HTR-8/SVneo (cell line): ENCODE measurements around the gene APOL2.
"Not testable (repeated sequence)": the region's sequence is repeated elsewhere in the genome, so short reads cannot be mapped to it uniquely, and the experiment has no call there.

Experiments
- DNase-seq: peaks from one replicate; pipeline ENCODE4 v3.0.0; 2011; ENCODE audit warnings: low spot score, mixed read lengths; ENCODE audit not compliant: insufficient read length
- FAIRE-seq: peaks from 2 replicates; lab custom pipeline; 2011; peaks lifted over from hg19 to GRCh38; lab: Jason Lieb, UNC

Gene APOL2

DNA sequence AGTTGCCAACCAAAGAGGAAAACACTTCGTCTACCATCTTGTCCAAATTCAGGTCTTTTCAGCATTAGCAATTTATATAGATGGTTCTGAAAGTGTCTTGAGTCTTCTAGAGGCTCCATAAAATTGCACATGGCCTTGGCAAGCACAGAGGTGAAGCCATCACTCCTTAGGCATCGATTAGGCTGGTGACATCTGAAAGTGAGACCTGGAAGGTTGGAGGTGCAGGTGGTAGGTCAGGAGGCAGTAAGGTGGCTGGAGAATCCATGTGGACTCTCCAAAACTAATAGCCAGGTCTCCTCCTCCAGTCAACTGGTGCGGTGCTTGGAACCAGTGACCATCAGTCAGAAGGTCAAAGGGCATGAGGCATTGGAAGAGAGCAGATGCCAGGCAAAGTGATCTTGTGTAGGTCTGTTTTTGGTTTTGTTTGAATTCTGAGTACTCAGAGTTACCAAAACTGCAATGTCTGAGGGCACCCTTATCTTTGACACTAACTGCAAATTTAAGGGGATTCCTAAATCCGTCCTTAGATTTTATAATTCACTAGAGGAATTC, 6.6 kb upstream of the APOL2 start:
- DNase-seq (no peak), FAIRE-seq (no peak)

DNA sequence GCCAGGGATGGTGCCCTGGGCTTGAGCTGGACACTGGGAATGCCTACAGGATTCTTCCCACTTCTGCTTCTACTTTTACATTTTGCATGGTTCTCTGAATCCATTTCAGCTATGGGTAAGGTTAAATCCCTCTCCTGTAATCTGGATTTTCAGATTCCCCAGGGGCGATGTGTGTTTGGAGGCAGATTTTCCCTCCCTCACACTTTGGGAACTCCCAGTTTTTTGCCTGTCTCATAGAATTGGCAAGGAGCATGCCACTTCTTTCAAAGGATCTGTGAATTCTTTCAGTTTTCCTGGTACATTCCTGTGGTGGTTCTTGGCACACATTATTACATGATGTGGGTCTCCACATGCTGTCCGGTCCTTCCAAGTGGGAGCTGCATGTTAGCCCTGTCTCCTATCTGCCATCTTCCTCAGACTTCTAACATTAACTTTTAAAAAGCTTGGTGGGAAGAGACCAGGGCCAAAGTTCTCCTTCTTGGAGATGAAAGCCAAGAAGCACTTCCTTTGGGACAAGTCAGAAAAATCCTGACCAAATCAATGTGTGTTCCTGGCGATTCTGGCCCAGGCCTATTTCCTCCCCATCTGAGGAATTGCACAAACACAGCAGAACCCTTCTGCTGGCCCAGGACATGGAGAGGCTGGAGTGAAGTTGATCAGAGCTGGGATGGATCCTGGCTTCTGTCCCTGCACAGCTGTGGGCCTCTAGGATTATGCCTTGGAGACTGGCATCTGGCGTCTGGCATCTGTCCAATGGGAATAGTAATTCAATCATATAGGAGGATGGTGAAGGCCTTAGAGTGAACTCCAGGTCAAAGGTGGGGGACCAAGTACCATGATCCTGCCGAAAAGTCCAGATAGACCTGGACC, 5.4 kb upstream of the APOL2 start:
- no peak for FAIRE-seq
- no peak for DNase-seq

DNA sequence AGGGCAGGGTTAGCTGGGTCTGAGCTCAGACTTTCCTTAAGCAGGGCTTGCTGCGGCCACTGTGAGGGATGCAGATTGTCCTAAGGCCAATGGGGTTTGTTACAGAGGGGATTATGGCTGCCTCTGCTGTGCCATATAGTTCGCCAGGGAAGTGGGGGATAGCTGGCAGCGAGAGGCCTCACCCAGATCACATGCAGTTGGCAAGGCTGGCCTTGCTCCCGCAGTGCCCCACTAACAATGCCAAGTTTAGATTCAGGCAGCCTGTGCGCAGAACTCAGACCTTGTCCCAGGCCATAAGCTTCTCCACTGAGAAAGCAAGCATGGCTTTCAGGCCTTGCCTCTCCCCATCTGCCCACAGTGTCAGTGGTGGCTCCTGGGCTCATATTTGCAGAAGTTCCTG, 4.7 kb upstream of the APOL2 start:
- DNase-seq, result no peak
- no peak for FAIRE-seq

DNA sequence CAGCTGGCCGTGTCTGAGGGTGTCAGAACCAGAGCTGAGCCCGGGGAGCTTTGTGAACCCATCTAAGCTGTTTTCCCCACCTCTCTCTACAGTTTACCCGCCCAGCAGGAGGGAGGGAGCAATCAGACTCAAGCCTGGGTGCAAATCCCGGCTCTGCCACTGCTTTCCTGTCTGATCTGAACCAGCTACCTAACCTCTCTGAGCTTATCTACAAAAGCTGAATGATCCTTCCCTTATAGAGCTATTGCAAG, 252 bp downstream of the APOL2 start:
- DNase-seq (no peak), FAIRE-seq (no peak)

DNA sequence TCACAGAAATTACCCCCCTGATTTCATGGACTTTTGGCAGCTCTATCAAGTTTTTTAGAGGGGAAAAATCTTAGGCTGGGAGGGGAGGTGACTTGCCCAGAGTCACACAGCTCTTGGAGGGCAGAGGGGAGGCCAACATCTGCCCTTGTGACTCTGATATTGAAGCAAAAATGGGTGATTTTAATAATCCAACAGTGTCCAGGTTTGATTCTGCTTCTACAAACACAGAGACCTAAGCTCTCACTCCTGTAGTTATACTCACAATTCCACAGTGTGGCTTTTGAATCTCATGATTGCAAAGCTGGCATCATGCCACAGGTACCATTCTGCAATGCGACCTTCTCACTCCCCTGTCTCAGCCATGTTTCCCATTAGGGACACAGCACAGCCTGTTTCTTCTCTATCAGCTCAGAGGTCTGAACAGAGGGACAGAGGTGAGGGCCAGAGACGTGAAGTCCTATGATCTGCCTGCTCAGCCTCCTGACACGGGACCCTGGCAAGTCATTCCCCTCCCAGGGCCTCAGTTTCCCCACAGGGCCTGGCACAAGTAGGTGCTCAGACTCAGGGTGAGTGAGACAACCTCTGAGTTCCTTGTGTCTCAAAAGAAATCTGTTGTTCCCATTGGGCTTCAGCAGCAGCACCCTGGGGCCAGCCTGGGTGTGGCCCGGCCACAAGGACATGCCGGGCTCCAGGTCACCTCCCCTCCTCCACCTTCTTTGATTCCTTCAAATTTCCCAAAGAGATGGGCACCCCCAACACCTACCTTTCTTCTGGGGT, 766 bp downstream of the APOL2 start:
- DNase-seq (no peak), FAIRE-seq (no peak)

DNA sequence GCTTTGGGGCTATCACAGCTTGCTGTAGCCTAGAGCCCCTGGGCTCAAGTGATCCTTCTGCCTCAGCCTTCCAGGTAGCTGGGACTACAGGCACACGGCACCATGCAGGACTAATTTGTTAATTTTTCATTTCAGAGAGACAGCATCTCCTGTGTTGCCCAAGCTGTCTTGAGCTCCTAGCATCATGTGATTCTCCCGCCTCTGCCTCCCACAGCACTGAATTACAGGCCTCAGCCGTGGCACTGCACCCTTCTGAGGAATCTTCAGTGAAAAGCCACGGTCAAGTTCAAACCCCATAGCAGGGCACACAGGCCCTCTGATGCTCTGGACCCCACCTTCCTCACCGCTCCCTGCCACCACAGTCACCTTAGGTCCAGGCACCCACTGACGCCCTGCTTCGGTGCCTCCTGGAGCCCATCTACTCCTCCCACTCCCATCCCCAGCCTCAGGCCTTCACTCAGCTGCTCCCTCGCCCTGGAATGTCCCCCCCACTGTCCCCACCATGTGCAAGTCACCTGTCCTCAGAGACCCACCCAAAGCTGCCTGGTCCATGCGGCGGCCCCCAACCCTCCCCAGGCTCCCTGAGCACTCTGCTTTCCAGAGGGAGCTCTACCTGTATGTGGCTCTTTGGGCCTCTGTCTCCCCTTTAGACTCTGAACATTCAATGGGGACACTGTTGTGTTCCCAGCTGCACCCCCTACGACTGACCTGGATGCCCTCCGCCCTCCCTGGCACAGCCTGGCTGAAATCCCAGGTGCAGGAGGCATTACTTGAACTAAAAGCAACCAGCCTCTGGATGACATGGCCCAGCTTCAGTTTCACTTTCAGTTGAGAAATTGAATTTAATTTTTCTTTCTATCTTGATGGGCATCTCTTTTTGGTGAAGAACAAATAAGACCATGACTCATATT, 1.6 kb downstream of the APOL2 start:
- no peak for DNase-seq

DNA sequence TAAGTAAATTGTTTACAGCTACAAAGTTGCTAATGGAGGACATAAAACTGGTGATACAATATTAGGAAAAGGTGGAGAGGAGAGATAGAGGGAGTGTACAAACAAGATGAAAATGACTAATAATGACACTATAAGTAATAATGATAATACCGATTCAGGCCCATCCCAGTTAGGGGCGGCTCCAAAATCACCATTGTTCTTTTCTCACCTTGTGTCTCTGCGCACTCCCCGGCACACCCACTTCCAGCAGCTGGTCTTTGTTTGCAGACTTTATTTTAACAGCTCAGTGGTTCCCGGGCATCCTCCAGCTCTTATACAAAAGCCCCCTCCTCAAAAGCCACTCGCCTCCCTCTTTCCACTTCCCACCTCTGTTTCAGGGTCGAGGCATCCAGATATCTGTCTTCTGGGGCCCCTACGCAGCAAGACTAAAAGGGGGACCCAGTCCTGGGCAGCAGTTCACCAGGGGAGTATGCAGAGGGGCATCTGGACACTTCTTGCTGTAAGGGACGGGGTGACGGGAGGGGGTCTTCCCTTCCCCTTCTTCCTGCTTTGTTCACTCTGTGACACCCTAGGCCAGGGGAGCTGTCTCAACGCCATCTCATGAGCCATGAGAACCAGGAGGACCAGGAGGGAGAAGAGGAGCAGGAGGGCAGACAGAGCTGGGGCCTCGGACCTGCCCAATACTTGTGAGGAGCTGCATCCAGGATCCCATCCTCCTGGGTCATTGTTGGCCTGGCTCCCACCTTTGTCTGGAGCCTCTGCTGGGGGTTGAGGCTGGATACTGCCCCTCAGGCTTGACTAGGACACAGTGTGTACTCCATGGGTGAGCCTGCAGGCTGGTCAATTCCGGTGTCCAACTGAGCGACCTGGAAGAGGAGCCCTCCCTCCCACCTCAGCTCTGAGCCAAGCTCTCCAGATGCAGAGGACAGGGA, 2.7 kb downstream of the APOL2 start:
- DNase-seq (no peak), FAIRE-seq (no peak)

More for the DNA sequence above, 1.6 kb downstream of the APOL2 start:
- no peak for FAIRE-seq

DNA sequence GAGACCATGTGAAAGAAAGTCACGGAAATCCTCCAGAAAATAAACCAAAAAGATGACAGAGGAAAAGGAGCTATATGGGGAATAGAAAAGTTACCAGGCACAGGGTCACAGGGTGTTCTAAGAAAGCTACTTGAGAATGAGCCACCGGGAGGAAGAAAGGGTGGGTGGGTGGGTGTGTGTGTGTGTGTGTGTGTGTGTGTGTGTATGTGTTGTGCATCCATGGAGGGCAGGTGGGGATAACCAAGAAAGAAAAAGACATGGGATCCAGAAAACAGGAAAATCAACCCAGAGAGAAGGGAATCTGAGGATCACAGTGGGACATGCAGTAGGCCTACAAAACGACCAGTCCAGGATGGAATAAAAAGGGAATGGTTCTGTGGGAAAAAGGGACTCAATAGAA, 3.7 kb downstream of the APOL2 start:
- DNase-seq, result no peak
- no peak for FAIRE-seq

DNA sequence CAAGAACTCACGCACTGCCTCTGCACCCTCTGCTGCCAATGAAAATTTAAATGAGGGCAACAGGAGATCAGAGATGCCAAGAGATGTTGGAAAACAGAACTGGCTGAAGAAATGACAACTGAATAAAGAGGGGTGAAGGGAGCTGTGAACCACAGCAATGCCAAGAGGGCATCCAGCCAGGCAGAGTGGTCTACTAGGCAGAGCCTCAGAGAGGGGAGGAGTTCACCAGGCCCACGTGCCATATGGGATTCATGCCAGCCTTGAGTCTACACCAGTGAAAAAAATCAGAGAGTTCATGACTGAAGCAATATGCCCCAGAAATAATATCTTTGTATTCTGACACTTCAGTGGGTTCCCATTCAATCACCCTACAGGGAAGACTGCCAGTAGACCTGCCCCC, 4.4 kb downstream of the APOL2 start:
- FAIRE-seq, result no peak
- no peak for DNase-seq

DNA sequence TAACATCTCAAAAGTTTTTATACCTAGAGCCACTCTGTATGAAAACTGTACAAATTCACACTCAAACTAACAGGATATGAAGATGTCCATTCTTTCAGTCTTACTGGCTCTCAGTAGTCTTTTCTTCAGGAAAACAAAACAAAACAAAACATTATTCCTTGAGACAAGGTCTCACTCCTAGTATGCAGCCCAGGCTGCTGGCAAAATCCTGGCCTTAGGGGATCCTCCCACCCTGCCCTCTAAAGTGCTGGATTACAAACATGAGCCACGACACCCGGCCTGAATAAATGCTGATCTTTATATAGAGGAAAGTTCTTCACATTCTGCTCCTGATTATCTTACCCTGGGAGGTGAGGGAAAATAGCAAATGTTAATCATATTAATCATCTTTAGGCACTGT, 5.1 kb downstream of the APOL2 start:
- FAIRE-seq (no peak), DNase-seq (no peak)

DNA sequence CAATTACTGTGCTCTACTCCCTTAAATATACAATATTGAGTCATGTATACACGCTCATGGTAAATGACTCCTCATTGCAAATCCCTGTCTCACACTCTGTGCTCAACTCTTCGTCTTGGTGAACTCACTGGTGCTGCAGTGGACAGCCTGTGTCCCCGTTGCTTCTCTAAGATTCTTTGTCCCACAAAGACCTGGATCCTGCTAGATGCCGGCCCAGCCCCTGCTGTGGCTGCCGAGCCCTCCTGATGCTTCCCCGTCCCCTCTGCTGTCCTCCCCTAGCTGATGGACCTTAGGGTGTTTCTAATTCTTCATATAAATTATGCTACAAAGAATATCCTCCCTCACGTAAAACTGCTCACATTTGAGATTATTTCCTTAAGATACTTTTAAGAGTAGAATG, 5.5 kb downstream of the APOL2 start:
- DNase-seq (no peak), FAIRE-seq (no peak)

DNA sequence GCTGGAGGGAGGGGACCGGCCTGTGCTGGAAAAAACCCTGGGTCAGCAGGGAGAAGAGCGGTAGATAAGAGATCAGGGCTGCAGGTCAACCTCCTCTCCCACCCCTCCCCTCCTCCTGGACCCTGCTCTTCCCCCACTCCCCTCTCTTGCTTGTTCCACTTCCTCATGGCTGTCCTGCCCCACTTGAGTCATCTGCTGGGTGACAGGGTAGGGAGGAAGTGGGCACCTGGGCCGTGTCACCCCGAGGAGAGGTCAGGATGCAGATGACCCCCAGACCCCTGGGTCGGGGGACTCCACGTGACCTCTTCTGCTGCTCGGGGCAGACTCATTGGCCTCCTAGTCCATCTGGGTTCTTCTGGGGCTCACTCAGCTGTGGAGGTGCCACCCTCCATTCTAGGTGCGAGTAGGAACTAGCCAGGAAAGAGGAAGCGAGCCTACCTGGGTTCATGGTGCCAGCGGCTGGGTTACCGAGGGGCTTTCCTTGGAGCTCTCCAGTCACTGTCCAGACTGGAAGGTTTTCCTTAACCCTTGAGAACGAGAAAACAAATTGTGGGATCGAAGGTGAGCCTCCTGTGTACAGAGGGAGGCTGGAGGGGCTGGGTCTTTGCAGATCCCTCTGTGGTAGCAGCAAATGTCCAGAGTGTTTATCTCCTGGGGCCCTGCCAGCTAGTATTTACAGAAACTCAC, 6.5 kb downstream of the APOL2 start:
- DNase-seq (no peak), FAIRE-seq (no peak)

DNA sequence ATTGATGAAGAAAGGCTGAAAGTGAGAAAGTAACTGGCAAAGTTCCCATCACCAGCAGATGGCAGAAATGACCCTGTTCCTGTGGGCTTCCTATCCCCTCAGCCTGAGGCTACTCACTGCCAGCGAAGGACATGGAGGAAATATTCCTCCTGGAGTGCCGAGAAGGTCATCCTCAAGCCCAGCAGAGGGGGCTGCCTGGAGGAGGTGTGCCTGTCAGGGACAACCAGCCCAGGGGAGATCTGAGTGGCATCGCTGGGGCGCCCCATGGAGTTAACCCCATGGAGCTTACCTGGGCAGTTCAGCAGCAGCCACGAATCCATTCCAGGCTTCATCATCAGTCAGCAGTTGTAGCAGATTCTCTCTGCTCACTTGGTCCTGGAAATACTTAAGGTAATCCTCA, 8.3 kb downstream of the APOL2 start:
- not testable (repeated sequence) for DNase-seq, FAIRE-seq

DNA sequence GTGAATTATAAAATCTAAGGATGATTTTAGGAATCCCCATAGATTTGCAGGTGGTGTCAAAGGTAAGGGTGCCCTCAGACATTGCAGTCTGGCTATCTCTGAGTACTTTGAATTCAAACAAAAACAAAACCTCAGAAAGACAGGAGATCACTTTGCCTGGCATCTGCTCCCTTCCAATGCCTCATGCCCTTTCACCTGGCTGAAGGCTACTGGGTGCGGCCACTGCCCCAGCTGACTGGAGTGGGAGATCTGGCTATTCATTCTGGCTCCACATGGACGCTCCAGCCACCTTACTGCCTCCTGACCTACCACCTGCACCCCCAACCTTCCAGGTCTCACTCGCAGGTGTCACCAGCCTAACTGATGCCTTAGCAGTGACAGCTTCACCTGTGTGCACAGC, 9.7 kb downstream of the APOL2 start:
- DNase-seq, FAIRE-seq: not testable (repeated sequence)

DNA sequence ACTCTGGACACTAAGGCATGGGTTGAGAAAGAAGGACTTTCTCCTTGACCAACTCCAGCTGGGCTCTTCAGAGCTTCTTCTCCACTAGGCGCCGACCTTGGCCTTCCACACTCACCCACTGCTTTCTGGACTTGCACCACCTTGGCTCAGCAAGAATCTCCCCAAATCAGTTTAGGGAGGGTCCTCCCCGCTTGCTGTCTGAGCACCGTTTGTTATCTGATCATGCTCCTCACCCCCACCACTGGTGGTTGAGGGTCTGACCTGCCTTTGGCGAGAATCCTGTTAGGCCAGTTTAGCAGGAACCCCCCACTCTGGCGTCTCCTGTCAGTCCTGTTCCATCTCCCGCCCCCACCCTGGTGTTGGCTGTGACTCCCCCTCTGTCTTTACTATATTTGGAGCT, 10.4 kb downstream of the APOL2 start:
- FAIRE-seq (no peak), DNase-seq (no peak)

DNA sequence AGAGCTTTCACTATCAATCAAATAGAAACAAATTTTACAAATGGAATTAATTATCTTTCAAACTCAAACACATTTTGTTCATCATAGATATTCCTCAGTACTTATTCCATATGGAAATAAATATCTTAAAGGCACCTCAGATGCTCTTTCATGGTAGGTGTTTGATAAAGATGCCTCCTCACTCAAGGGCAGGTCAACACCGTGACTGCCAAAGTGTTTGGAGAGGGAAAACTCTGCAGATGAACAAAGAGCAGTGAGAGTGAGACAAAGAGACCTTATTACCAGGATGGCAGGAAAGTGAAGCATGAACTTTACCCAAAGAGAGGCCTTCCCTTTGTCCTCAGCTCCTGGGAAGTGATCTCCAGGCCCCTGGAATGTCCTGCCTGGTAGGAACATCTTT, 11.0 kb downstream of the APOL2 start:
- not testable (repeated sequence) for FAIRE-seq, DNase-seq

DNA sequence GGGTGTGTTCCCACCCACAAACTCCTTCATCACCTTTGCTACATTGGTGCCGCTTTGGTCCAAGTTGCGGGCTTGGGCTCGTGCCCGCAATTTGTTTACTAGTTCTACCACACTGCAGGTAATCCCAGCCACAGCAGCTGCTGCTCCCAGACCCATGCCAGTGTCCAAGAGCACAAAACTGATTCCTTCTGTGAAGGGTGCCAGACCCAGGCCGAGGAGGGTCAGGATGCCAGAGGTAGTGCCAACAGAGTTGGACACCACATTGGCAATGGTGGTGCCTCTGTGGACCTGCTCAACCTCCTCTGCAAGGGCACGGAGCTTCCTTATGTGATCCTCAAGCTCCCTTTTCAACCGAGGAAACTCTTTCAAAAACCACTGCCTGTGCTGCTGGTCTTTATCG, 11.5 kb downstream of the APOL2 start:
- FAIRE-seq (no peak), DNase-seq (no peak)

DNA sequence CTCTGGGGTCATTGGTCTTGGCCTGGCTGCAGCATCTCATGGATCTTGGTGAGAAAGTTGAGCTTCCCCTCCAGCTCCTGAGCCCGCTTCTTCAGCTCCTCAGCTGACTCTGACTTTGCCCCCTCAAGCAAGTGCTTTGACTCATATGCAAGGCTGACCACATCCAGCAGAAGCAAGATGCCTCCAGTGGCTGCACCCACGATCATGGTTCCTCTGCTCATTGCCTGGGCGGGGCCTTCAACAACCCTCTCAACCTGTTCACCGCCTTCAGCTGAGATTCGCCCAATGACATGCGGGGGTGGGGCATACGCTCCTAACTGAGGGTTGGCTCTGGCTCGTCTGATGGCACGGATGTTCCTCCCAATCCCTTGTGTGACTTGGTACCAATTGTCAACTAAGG, 11.9 kb downstream of the APOL2 start:
- DNase-seq, result no peak
- no peak for FAIRE-seq

DNA sequence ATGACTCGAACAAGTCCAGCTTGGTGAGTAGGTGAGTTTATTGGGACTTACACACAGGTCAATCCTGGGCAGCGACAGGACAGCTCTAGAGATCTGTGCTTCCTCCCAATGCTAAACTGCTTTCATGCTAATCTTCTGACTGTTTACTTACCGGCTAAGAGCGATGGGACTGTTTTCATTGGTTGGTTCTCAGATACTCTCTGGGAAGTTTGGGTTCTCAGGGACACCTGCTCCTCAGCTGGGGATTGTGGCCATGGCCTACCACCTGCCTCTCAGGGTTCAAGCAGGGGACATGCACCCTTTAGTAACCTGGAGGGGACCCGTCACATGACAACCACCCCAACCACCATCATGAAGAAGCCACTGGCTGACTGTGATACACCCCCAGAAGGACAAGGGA, 13.1 kb downstream of the APOL2 start:
- FAIRE-seq, result no peak

More for the DNA sequence above, 13.1 kb downstream of the APOL2 start:
- DNase-seq, result no peak
